SH-SY5Y (cell line): Measurements from ENCODE around the gene HSF4.

Experiments
- GATA2 ChIP-seq: IDR thresholded peaks from 2 replicates; pipeline ENCODE4 v1.6.1; 2011; ENCODE audit warnings: mild to moderate bottlenecking, low read depth, low read length
- GATA3 ChIP-seq: IDR thresholded peaks from 2 replicates; pipeline ENCODE4 v1.6.1; 2011; ENCODE audit warnings: low read depth, mild to moderate bottlenecking, low read length, moderate library complexity

DNA sequence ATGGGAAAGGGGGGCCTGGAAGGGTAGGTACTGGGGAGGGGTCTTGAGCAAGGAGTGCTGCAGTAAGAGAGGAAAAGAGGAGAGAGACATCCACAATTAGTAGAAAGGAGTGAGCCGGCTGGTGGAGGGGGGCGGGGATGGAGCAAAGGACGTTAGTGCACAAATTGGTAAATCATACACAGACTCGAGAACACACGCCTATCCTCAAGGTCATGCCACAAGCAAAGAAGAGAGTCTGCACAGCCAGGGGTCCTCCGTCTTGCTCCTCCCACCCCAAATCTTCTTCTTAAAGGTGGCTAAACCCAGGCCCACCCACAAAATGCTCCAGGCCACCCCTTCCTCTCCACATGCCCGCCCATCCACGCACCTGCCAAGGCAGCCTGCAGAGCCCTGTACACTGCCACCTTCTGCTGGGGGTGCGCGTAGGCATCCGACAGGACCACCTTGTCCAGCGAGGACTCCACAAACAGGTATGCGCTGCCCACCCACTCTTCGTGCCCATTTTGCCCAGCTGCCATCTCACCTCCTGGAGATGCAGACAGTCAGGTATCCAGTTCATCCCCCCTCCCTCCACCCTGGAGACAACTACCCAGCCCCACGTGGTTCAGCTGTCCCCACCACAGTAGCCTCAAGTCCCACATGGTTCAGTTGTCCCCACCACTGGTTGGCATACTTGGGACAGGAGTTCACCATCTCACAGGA lies 8.3 kb upstream of the HSF4 start:
- TF ChIP-seq GATA2 = no peak
- TF ChIP-seq GATA3 = no peak
